ENCODE results near the gene EIF2B4.

Gene EIF2B4

GRCh38 chr2:27400348-27401135, 30.4 kb upstream of the EIF2B4 start:
- Histone ChIP-seq H3K4me1 (ENCODE audit: control insufficient read depth, insufficient read depth, low read length) (peaks cover 2% of the 10 kb centered on the region; the same call in 1 of the 2 replicates), H3K27ac (ENCODE audit: extremely low read depth, low read depth, low read length) (0 out of 2 replicates have a peak overlapping the region, but pooled peaks have one; percentile 43), H3K36me3 (ENCODE audit: control insufficient read depth in 2 of 2, insufficient read depth in 1 of 2, low read length in 2 of 2) (peaks cover 25 to 33% of the 10 kb centered on the region in 2 experiments; a peak in 2 of 3 replicates), H3K9me3 (ENCODE audit: control insufficient read depth, insufficient read depth, low read depth, low read length) (no peaks in the 10 kb centered on the region), H3K4me3 (ENCODE audit: low read depth, low read length) (no peak overlapping the region)
- CTCF ChIA-PET = interaction anchor here (0.7 kb wide), 1 partner anchor 136 kb away, joined by 3 read pairs; no protein-coding TSS in a partner anchor
- POLR2A ChIA-PET = no interaction called here
- TF ChIP-seq ZNF121 (tag by site-specific recombination; IDR thresholded peaks at IDR 0.05) (peak; percentile 55; the same call in 1 of the 2 replicates), ZNF174 (tag by site-specific recombination; IDR thresholded peaks at IDR 0.05) (no peak)

- POLR2A ChIA-PET = no interaction called here
- H3K27ac ChIP-seq (ENCODE audit: extremely low read depth, low read depth, low read length) = no peak overlapping the region
Observed at GRCh38 chr2:27398962-27399361, 28.8 kb upstream of the EIF2B4 start.

GRCh38 chr2:27393225-27393624, 23.1 kb upstream of the EIF2B4 start:
- no peak overlapping the region for H3K27ac ChIP-seq (ENCODE audit: extremely low read depth, low read depth, low read length)
- ChIA-PET CTCF (no interaction called here), POLR2A (no interaction called here)
- peaks cover 9 to 11% of the 10 kb centered on the region in 2 experiments; a peak in 2 of 3 replicates for H3K36me3 ChIP-seq (ENCODE audit: control insufficient read depth in 2 of 2, insufficient read depth in 1 of 2, low read length in 2 of 2)
- H3K9me3 ChIP-seq (ENCODE audit: control insufficient read depth, insufficient read depth, low read depth, low read length) = no peaks in the 10 kb centered on the region
- peaks cover 2% of the 10 kb centered on the region; the same call in 1 of the 2 replicates for H3K4me1 ChIP-seq (ENCODE audit: control insufficient read depth, insufficient read depth, low read length)
- H3K4me3 ChIP-seq (ENCODE audit: low read depth, low read length) = no peak overlapping the region
- TF ChIP-seq GFI1B (tag by site-specific recombination; IDR thresholded peaks at IDR 0.05) (no peak), ZNF280D (tag by site-specific recombination; IDR thresholded peaks at IDR 0.05) (no peak), ZNF449 (tag by site-specific recombination; IDR thresholded peaks at IDR 0.05) (no peak), YY2 (tag by site-specific recombination; IDR thresholded peaks at IDR 0.05) (no peak), AEBP2 (tag by site-specific recombination; IDR thresholded peaks at IDR 0.05; ENCODE audit: borderline replicate concordance) (no peak)

More at GRCh38 chr2:27398962-27399361, 28.8 kb upstream of the EIF2B4 start:
- H3K4me3 ChIP-seq (ENCODE audit: low read depth, low read length) = no peak overlapping the region
- H3K9me3 ChIP-seq (ENCODE audit: control insufficient read depth, insufficient read depth, low read depth, low read length) = no peaks in the 10 kb centered on the region
- no peak for TF ChIP-seq KLF16 (tag by site-specific recombination; IDR thresholded peaks at IDR 0.05)
- no peak for TF ChIP-seq ZNF585B (tag by site-specific recombination; IDR thresholded peaks at IDR 0.05)
- no peak for TF ChIP-seq ZNF610 (tag by site-specific recombination; IDR thresholded peaks at IDR 0.05; ENCODE audit: borderline replicate concordance)
- TF ChIP-seq ZNF544 (tag by site-specific recombination; IDR thresholded peaks at IDR 0.05) = no peak
- no peak for TF ChIP-seq ZNF518A (tag by site-specific recombination; conservative IDR thresholded peaks at IDR 0.05; ENCODE audit: low read depth)
- TF ChIP-seq ZNF404 (tag by site-specific recombination; IDR thresholded peaks at IDR 0.05) = no peak
- TF ChIP-seq ZNF2 (tag by site-specific recombination; IDR thresholded peaks at IDR 0.05) = no peak
- CTCF ChIA-PET = interaction anchor here (0.6 kb wide), 1 partner anchor 217 kb away, joined by 4 read pairs; no protein-coding TSS in a partner anchor
- peaks cover 19 to 22% of the 10 kb centered on the region in 2 experiments; a peak in 2 of 3 replicates for H3K36me3 ChIP-seq (ENCODE audit: control insufficient read depth in 2 of 2, insufficient read depth in 1 of 2, low read length in 2 of 2)
- H3K4me1 ChIP-seq (ENCODE audit: control insufficient read depth, insufficient read depth, low read length) = peaks cover 2% of the 10 kb centered on the region; the same call in 1 of the 2 replicates

All from HEK293 (cell line).